Lower leg skin (tissue), 3 donors: ENCODE results near the gene EEF1AKMT1.

ENCODE experiments used
- CTCF ChIP-seq, 3 donors: fragments of 450-650 bp; IDR thresholded peaks; one replicate each; pipeline ENCODE4 v1.5.1; 2016; ENCODE audit warnings: antibody characterized with exemption in 3 of 3, mild to moderate bottlenecking in 3 of 3, moderate library complexity in 2 of 3
- POLR2A ChIP-seq, 2 donors: fragments of 450-650 bp; IDR thresholded peaks; one replicate each; pipeline ENCODE4 v1.6.1; 2016 to 2017; ENCODE audit warnings: antibody characterized with exemption in 2 of 2, mild to moderate bottlenecking in 1 of 2, moderate library complexity in 1 of 2

GRCh38 chr13:20798027-20798426 is 24.3 kb upstream of the EEF1AKMT1 start:
- TF ChIP-seq POLR2A (IDR thresholded peaks at IDR 0.05) = no peak
- no peak for TF ChIP-seq CTCF (IDR thresholded peaks at IDR 0.05)
